Esophagus muscularis mucosa (tissue), 4 donors: ENCODE results near the gene IFITM1. TPM values are rescaled to one million over a fixed set of nuclear protein-coding genes. Genes with fewer than 3 reads are reported as not detected.
A peak's percentile ranks its signal among the peaks of the same experiment; 100 is the strongest.

Experiments used
- DNase-seq: peaks from one replicate; pipeline ENCODE4 v3.0.0-alpha.2; 2017; ENCODE audit errors: extremely low spot score
- H3K27ac ChIP-seq, 4 donors: fragments of 200-600 bp; sonication (generic); replicated peaks in 1 of 4; 1 replicate in 3 of 4; 2 replicates in 1 of 4; pipeline ENCODE4 v1.5.1; 2016 to 2019; ENCODE audit warnings: mild to moderate bottlenecking in 1 of 4
- H3K27me3 ChIP-seq, 4 donors: fragments of 200-600 bp; sonication (generic); one replicate each; pipeline versions ENCODE4 v1.5.1 to v1.6.0; 2016 to 2019
- H3K36me3 ChIP-seq, 4 donors: fragments of 200-600 bp; sonication (generic); one replicate each; pipeline ENCODE4 v1.5.1; 2016 to 2019
- H3K4me1 ChIP-seq, 4 donors: fragments of 200-600 bp; sonication (generic); one replicate each; pipeline ENCODE4 v1.5.1; 2016 to 2019
- H3K4me3 ChIP-seq, 4 donors: fragments of 200-600 bp; sonication (generic); 1 replicate in 2 of 4; 2 replicates in 2 of 4; pipeline ENCODE4 v1.5.1; 2016 to 2019; ENCODE audit warnings: mild to moderate bottlenecking in 4 of 4, moderate library complexity in 1 of 4
- H3K9me3 ChIP-seq, 4 donors: fragments of 200-600 bp; sonication (generic); 1 replicate in 3 of 4; 2 replicates in 1 of 4; pipeline ENCODE4 v1.5.1; 2016 to 2019
- CTCF ChIP-seq, 3 experiments: fragments of 200-600 bp in 2 of 3; fragments of 450-650 bp in 1 of 3; sonication (generic) in 2 of 3; IDR thresholded peaks; one replicate each; pipeline ENCODE4 v1.5.1; 2017 to 2019; ENCODE audit warnings: antibody characterized with exemption in 3 of 3, mild to moderate bottlenecking in 2 of 3, moderate library complexity in 1 of 3
- EP300 ChIP-seq: sonication (generic); formaldehyde crosslinking; IDR thresholded peaks from one replicate; pipeline ENCODE4 v1.6.1; 2017; ENCODE audit warnings: antibody characterized with exemption
- POLR2A ChIP-seq: fragments of 450-650 bp; IDR thresholded peaks from one replicate; pipeline ENCODE4 v1.6.1; 2017; ENCODE audit warnings: antibody characterized with exemption, moderate library complexity, mild to moderate bottlenecking, low read depth
- POLR2AphosphoS5 ChIP-seq, 2 donors: sonication (generic); formaldehyde crosslinking; IDR thresholded peaks; one replicate each; pipeline ENCODE4 v1.6.1; 2017; ENCODE audit warnings: antibody characterized with exemption in 2 of 2
- WGBS: methylation state at CpG from one replicate; pipeline ENCODE4 v1.1.5; 2018; 5-methylcytosine and 5-hydroxymethylcytosine counted together
- intact Hi-C: fragments of 100-400 bp; cut with DNase I; formaldehyde crosslinking; loops from one replicate; pipeline ENCODE4 v1.15.1; 2023
- total RNA-seq, 4 donors: library from RNA; depleted of rRNA; stranded (reverse); fragments of >200 nt; gene quantifications; one replicate each; pipeline versions ENCODE4 v1.1.0 to v1.2.1, GENCODE V29; 2016

The IFITM1 gene
- total RNA-seq, 4 donors from 2014 or later: 60.6 to 197 (median 171) TPM

- Histone ChIP-seq H3K27ac (peak overlapping the region in 3 of 4 donors; percentile 65 to 70 (median 66)), H3K4me1 (peaks cover 0 to 10% (median 8%) of the 10 kb centered on the region in 4 donors), H3K9me3 (peaks cover 0 to 4% (median 0%) of the 10 kb centered on the region in 4 donors), H3K36me3 (no peaks in the 10 kb centered on the region), H3K4me3 (peak overlapping the region in 3 of 4 donors; percentile 23 to 52 (median 36)), H3K27me3 (peaks cover 0 to 33% (median 0%) of the 10 kb centered on the region in 4 donors)
- WGBS: 50% methylated on average over 21 of the region's 21 CpGs
- DNase-seq: no peak
- intact Hi-C loops: no loop called here
- TF ChIP-seq POLR2AphosphoS5 (IDR thresholded peaks at IDR 0.05) (peak in 1 of 2 donors; percentile 17), CTCF (IDR thresholded peaks at IDR 0.05) (no peak), EP300 (peak; percentile 37), POLR2A (no peak)
Observed at GRCh38 chr11:269146-269890, 44.5 kb upstream of the IFITM1 start.

GRCh38 chr11:270451-271318 is 43.2 kb upstream of the IFITM1 start:
- DNase-seq: no peak
- peaks cover 0 to 4% (median 0%) of the 10 kb centered on the region in 4 donors for H3K9me3 ChIP-seq
- H3K4me3 ChIP-seq: no peak overlapping the region
- H3K4me1 ChIP-seq: peaks cover 0 to 10% (median 8%) of the 10 kb centered on the region in 4 donors
- peaks cover 0 to 33% (median 0%) of the 10 kb centered on the region in 4 donors for H3K27me3 ChIP-seq
- TF ChIP-seq POLR2A: no peak
- TF ChIP-seq CTCF (IDR thresholded peaks at IDR 0.05): no peak
- TF ChIP-seq POLR2AphosphoS5 (IDR thresholded peaks at IDR 0.05): no peak
- TF ChIP-seq EP300: no peak
- peak overlapping the region in 3 of 4 donors; percentile 26 to 39 (median 34) for H3K27ac ChIP-seq
- no peaks in the 10 kb centered on the region for H3K36me3 ChIP-seq
- intact Hi-C loops: no loop called here
- 78% methylated on average over 17 of the region's 18 CpGs for WGBS

- Histone ChIP-seq H3K27ac (no peak overlapping the region), H3K9me3 (no peaks in the 10 kb centered on the region), H3K4me1 (peaks cover 0 to 10% (median 8%) of the 10 kb centered on the region in 4 donors), H3K36me3 (no peaks in the 10 kb centered on the region), H3K4me3 (no peak overlapping the region), H3K27me3 (peaks cover 0 to 33% (median 0%) of the 10 kb centered on the region in 4 donors)
- intact Hi-C loops: no loop called here
- WGBS: 81% methylated on average over 5 of the region's 8 CpGs
- no peak for DNase-seq
- TF ChIP-seq POLR2AphosphoS5 (IDR thresholded peaks at IDR 0.05): no peak
- TF ChIP-seq CTCF (IDR thresholded peaks at IDR 0.05): no peak
- no peak for TF ChIP-seq EP300
- no peak for TF ChIP-seq POLR2A
Observed at GRCh38 chr11:271319-271715, 42.5 kb upstream of the IFITM1 start.

GRCh38 chr11:272195-272930 is 41.5 kb upstream of the IFITM1 start:
- Histone ChIP-seq H3K27ac (no peak overlapping the region), H3K27me3 (peaks cover 0 to 33% (median 0%) of the 10 kb centered on the region in 4 donors), H3K9me3 (no peaks in the 10 kb centered on the region), H3K36me3 (no peaks in the 10 kb centered on the region), H3K4me1 (peaks cover 0 to 10% (median 8%) of the 10 kb centered on the region in 4 donors), H3K4me3 (no peak overlapping the region)
- intact Hi-C loops: no loop called here
- DNase-seq: no peak
- WGBS: 85% methylated on average over 15 of the region's 22 CpGs
- no peak for TF ChIP-seq CTCF (IDR thresholded peaks at IDR 0.05)
- no peak for TF ChIP-seq EP300
- TF ChIP-seq POLR2A: no peak
- TF ChIP-seq POLR2AphosphoS5 (IDR thresholded peaks at IDR 0.05): no peak
